GM18868 (cell line): Measurements from ENCODE around the gene KIF26B.
"Not testable (repeated sequence)": the region's sequence is repeated elsewhere in the genome, so short reads cannot be mapped to it uniquely, and the experiment has no call there.

Source experiments
- ATAC-seq: cut with Tn5 transposase; IDR thresholded peaks from one replicate; pipeline ENCODE4 v1.9.1; 2021; ENCODE audit warnings: mild to moderate bottlenecking, moderate library complexity; ENCODE audit not compliant: unreplicated experiment

The KIF26B gene

DNA sequence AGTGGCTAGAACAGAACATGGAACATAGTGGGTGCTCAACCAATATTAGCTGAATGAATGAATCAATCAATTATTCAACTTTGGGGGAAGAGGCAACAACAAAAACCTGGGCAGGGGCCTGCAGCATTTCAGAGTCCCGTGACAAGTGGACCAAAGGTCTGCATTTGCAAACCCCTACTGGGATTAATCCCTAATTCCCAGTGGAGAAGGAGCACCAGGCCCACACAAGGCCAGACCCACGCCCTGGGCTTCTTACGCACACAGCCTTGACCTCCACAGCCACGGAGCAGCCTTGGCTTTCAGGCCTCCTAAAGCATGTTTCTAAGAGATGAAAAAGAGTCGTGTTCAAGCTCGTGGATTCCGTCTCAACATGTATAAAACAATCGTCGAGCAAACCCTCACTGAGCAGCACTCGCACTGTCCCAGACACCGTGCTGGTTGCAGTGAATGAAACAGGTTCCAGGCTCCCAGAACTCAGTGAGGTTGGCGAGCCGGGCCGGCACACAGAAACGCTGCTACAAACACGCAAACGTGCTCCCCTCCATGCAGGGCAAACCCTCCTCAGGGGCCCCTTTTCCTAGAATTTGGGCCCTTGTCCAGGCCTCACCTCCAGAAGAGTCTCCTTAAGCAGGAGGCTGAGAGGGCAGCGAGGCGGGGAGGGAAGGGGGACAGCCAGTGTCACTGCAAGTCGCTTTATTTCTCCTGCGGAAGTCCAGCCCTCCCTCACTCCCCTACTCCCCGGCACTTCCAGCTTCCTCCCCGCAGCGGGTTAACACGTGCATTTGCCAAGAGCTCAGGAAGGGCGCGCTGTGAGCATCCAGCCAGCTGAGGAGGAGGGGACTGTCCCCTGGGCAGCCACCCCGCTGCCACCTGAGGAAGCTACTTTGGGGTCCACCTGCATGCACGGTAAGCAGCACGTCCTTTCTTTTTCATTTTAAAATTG, 556.4 kb downstream of the KIF26B start:
- no peak for ATAC-seq

DNA sequence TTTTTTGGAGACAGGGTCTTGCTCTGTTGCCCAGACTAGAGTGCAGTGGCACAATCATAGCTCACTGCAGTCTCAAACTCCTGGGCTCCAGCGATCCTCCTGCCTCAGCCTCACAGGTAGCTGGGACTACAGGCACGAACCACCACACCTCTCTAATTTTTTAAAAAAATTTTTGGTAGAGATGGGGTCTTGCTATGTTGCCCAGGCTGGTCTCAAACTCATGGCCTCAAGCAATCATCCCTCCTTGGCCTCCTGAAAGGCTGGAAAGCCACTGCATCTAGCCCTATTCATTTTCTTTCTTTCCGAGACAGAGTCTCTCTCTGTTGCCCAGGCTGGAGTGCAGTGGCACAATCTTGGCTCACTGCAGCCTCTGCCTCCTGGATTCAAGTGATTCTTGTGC, 559.2 kb downstream of the KIF26B start:
- not testable (repeated sequence) for ATAC-seq

DNA sequence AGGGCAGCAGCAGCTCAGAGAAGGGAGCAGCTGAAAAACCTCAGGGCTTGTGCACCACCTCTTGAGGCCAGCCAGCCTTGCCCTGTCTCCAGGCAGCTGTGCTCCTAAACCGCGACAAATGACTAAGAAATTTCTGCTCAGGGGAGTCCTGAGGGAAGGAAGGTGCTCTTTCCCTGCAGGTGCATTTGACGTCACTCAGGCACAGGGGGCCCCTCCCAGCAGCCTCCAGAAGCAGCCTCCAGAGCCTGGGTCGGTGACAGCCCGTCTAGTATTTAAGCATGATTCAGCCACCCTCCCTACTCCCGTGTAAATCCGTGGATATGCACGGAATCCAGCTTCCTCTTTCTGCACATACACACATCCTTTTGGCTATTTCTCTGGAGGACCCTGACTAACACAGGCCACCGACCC, 560.5 kb downstream of the KIF26B start:
- no peak for ATAC-seq

DNA sequence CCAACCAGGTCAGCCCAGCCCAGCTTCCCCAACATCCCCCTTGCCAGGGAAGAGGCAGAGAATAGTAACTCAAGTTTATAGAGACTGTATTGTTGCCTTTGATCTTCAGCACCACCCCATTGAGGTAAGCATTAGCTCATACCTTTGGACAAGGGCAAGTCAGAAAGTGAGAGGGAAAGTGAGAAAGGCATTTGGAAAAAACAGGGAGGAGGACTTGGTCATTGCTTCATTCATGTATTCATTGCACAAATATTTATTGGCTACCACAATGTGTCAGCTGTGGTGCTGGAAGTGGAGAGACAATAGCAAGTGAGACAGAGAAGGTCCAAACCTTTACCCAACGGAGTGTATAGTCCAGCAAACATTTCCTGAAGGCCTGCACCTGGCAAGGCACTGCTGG, 561.2 kb downstream of the KIF26B start:
- no peak for ATAC-seq

DNA sequence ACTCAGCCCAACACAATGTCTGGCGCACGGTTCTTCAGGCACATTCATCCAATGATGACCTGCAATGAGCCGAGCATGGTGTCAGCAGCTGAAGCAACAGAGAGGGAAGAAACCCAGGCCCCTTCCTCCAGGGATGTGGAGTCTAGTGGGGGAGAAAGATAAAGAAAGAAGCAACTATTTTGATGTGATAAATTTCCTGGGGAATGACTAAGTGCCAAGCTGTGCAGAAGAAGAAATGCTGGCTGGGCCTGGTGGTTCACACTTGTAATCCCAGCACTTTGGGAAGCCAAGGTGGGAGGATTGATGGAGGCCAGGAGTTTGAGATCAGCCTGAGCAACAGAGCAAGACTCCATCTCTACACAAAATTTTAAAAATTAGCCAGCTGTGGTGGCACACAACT, 561.8 kb downstream of the KIF26B start:
- no peak for ATAC-seq

DNA sequence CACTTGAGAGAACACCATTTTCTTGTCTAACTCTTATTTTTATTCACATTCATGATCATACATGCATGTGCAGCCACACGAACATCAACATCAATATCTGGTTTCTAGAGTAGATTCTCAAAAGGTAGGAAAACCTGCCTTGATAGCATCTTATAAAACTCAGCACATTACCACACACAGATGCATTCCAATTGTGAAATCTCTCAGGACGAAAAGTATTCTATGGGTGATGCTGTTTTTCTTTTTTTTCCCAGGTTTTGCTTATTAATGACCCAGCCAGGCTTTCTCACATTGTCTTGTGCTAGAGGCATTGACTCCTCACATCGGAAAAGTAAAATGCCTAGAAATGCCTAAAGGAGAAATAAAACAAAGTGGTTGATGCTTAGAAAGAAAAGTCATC, 562.8 kb downstream of the KIF26B start:
- ATAC-seq = no peak

DNA sequence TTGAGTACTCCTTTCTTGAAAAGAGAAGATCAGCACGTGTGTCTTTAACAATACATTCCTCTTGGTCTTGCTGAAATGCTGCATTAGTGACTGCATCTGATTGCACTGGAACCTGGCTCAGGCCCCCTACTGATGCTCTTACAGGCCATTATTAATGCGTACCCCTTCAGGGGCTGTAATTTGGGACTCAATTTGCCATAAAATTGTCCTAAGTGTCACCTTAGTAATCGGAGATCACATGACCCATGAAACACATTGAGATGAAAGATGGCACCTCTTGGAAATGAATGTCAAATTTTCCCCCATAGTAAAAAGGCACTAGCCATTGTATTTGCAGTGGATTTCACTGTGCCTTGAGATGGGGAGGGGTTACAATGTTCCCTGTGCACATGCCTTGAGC, 563.3 kb downstream of the KIF26B start:
- no peak for ATAC-seq

DNA sequence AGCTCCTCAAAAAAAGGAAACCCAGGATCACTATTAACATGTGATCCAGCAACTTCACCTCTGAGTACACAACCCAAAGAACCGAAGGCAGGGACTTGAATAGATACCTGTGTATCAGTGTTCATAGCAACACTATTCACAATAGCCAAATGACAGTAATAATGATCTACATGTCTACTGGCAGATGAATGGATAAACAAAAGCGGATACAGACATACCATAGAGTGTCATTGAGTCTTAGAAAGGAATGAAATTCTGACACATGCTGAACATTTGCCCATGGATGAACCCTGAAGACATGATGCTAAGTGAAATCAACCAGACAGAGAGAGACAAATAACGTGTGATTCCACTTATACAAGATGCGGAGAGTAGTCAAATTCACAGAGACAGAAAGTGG, 564.2 kb downstream of the KIF26B start:
- ATAC-seq = no peak

DNA sequence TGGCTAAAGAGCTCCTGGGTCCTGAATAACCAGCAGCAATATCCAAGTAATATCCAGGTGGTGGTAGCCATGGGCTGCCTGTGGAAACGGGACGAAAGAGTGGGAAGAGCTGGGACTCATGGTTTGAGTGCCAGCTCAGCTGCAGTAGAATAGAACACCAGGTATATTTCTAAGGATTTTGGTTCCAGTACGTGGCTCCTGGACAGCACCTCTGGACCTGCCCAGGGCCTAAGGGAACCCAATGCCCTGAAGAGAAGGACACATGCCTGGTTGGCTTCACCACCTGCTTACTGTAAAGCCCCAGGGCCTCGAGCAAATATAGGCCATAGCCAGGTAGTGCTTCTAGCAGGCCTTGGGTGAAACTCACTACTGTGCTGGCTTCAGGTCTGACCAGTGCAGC, 566.7 kb downstream of the KIF26B start:
- ATAC-seq = no peak

DNA sequence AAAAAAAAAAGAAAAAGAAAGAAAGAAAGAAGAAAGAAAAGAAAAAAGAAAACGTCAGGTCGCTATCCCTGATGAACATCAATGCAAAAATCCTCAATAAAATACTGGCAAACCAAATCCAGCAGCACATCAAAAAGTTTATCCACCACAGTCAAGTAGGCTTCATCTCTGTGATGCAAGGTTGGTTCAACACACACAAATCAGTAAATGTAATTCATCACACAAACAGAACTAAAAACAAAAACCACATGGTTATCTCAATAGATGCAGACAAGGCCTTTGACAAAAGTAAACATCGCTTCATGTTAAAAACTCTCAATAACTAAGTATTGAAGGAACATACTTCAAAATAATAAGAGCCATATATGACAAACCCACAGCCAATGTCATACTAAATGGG, 573.2 kb downstream of the KIF26B start:
- not testable (repeated sequence) for ATAC-seq

DNA sequence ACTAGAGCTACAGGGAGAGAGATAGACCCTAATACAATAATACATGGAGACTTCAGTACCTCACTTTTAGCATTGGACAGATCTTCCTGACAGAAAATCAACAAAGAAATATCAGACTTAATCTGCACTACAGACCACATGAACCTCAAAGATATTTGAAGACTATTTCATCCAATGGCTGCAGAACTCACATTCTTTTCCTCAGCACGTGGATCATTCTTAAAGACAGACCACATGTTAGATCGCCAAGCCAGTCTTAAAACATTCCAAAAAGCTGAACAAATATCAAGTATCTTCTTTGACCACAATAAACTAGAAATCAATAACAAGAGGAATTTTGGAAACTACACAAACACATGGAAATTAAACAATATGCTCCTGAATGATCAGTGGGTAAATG, 576.0 kb downstream of the KIF26B start:
- no peak for ATAC-seq

DNA sequence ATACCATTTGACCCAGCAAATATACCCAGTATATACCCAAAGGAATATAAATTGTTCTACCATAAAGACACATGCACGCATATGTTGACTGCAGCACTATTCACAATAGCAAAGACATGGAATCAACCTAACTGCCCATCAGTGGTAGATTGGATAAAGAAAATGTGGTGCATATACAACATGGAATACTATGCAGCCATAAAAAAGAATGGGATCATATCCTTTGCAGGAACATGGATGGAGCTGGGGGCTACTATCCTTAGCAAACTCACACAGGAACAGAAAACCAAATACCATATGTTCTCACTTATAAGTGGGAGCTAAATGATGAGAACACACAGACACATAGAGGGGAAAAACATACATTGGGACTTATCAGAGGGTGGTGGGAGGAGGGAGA, 585.6 kb downstream of the KIF26B start:
- ATAC-seq = not testable (repeated sequence)

DNA sequence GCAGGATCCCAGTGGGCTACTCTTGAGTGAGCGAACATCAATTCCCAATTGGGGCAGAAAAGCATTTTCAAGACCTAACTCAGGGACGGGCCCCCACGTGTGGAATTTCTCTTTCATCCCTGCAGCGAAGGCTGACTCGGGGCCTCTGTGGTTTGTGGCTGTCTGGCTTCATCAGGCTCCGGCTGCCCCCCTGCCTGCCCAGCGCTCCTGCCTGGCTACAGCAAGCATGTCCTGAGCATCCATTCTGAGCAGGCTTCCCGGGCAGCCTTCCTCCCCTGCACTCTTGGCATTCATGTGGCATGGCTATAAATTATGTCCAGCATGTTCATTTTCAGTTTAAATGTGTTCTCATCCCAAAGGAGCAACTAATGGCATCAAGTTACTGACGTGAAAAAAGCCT, 588.1 kb downstream of the KIF26B start:
- ATAC-seq = no peak

DNA sequence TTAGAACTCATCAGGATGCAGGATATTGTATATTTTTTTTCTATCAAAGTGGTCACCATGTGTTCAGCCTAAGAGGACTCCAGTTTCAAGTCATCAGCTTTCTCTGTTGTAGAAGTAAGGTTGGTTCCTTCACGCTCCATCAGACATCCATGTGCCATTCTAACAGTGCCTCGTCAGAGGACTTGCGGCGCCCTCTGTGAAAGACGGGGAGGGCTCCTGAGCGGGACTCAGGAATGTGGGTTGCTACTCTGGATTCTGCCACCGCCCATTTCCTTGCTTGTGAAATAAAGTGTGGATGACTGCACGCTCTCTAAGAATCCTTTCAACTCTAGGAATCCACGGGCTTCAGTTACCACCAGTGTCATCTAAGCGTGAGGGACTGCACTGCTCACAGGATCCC, 593.5 kb downstream of the KIF26B start:
- ATAC-seq = no peak

DNA sequence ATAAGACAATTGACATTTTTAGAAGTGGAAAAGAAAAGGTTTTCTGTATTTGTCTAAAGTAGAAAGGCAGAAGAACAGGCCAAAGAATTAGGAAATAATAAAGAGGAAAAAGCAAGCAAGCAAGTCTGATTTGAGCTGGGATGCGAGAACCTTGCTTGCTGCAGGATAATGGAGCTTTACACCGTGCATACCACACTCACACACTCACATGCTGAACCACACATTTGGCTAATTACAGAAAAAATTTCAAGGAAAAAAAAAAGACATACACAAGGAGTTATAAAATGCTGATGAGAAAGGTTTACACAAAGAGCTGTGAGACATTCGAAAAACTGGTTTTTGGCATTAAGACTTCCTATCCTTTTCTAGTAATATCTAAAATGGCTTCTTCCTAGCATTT, 593.9 kb downstream of the KIF26B start:
- no peak for ATAC-seq

DNA sequence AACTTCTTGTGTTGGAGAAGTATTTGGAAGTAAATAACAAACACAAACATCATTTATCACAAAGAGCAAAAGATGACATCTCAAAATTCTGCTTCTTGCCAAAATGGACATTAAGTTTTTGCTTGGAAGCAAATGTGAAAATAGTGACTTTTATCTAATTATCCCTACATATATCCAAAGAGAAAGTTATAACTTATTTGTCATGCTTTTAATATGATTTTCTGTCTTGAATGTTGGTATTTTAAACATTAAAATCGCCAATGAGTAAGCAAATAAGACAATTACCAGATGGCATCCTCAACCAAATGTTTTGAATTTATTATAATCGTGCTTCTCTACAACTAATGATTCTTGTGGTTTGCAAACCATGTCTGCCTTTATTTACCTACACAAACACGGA, 594.3 kb downstream of the KIF26B start:
- no peak for ATAC-seq

DNA sequence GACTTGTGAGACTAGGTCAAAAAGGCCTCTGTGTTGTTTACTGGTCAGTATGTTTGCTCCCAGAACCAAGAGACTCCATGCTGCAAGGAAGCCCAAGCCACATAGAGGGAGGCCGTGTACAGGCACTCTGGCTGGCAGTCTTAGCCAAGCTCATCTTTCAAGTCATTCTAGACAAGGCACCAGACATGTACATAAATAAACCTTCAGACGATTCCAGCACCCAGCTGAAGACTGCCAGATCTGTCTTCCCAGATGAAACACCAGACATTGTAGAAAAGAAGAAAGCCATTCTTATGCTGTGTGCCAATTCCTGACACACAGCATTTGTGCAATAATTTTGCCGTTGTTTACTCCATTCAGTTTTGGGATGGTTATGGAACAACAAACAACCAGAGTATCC, 595.5 kb downstream of the KIF26B start:
- ATAC-seq = no peak

DNA sequence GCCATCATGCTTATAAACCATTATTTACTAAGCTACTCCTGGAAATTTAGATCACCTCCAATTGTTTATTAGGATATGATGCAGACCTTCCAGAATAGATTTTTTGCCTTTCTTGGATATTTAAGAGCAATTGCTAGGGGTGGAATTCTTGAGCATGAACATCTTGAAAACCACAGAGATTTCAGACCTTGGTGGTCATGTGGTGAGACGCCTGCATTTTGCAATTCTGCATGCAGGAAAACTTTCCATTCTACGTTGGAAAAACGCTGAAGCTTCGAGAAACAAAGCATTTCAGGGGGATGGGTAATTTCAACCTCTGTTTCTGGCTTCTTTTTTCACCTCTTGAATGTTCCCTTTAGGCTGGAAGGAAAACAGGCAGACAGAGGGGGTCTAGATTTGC, 596.3 kb downstream of the KIF26B start:
- ATAC-seq = no peak

DNA sequence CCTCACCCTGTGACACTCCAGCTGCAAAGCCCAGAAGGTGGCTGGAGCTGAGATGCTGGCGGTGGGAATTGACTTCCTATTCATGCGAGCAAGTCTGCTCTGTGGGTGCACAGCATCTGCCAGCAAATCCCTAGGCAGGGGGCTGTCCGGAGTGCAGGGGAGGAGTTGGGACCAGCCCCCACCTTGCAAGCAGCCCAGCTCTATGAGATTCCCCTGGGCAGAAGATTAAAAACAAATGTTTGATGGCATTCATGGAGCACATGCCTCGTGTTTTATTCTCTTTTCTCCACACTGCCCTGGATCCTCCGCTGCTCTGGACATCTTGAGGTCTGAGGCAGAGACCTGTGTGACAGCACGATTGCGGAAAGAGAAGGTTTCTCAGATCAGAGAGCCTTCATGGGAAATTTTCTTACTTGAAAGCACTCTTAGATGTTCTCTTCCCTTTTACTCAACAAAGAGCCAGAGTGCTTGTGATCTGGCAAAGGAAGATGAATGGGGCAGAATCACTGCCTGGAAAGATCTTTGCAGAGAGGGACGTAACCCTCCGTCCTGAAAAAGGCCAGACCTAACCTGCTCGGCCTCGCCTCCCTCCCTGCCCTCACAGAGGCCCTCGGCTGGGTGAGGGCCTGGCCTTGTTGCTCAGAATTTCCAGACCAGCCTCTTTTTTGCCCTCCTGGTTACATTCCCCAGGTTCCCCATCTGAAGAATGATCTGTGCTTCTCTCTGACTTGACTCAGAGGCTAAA, 597.1 kb downstream of the KIF26B start:
- ATAC-seq = no peak

DNA sequence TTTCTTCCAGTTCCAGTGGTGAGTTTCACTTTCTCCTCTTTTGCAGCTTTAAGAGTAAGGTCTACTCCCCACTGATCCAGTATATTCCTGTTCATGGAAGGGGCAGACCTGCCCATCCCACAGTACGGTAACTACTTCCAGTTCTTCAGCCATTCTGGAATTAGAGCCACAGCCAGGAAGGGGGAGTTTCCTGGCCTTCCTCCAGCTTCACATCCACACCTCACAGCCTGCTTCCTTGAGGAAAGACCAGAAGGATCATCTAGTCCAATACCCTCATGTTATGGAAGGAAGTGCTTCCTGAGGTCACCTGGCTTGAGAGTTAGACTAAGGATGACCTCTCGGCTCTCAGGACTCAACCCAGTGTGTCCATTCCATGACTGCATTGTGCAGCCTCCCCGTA, 597.8 kb downstream of the KIF26B start:
- no peak for ATAC-seq

DNA sequence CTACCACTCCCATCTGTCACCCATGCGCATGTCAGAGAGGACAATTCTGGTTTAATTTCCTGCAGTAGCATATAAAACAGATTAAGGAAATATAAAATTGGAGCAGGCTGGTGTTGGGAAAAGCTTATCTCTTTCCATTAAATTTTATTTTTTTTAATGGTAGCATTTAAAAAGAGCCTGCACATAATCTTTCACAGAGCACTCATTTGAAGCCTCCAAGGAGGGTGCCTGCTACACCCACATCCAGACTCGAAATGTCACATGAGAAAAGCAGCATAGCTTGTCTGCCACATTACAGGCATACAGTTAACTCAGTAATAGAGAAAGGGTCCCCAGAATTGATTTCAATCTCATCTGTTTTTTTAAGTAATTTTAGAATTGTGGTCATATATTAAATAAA, 599.0 kb downstream of the KIF26B start:
- ATAC-seq = no peak

DNA sequence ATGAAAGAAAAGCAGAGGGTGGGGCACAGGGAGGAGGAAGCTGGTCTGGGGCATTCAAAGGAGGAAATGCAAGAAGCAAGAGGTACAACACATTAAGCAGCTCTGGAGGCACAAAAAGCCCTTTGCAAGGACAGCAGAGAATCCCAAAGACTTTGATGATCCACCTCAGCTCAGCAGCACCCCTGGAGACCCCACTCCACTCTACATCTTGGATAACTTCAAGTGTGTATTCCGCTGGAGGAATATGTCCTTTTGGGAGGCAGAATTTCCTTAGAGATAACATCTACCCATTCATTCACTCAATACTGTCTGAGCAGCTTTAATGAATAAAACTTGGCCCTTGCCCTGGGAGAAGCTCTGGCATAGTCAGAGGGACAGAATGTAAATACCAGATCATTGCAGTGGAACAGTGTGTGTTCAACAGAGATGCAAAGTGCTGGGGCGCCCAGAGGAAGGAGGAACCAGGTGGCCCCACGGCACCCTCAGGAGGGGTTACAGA, 599.7 kb downstream of the KIF26B start:
- ATAC-seq = no peak
